ENCODE results near the gene RAB31.

RAB31 gene

DNA sequence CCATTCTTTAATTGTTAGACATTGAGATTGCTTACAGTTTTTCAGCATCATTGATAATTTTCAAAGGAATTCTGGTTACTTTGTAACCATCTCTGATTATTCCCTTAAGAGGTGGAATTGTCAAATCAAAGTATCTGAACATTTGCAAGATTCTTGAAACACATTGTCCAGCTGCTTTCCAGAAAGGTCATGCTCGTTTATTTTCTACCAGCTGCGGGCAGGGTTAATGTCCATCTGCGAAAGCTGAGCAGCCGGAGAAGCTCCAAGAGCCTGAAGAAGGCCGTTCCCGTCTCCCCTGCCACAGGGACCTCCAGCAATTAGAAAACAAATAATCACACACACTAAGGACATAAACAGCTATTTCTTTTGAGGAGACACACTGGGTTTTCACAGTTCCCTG is 101.6 kb downstream of the RAB31 start:
- DNase-seq (ENCODE audit: extremely low read depth, low read depth) = no peak
- TF ChIP-seq CTCF (IDR thresholded peaks at IDR 0.05; ENCODE audit: low read depth, low read length) = no peak

GRCh38 chr18:9810299-9810698 is 102.2 kb downstream of the RAB31 start:
- no peak for DNase-seq (ENCODE audit: extremely low read depth, low read depth)
- no peak for TF ChIP-seq CTCF (IDR thresholded peaks at IDR 0.05; ENCODE audit: low read depth, low read length)

- no peak for TF ChIP-seq CTCF (IDR thresholded peaks at IDR 0.05; ENCODE audit: low read depth, low read length)
- no peak for DNase-seq (ENCODE audit: extremely low read depth, low read depth)
Observed at GRCh38 chr18:9810994-9811705, 103.0 kb downstream of the RAB31 start.

DNA sequence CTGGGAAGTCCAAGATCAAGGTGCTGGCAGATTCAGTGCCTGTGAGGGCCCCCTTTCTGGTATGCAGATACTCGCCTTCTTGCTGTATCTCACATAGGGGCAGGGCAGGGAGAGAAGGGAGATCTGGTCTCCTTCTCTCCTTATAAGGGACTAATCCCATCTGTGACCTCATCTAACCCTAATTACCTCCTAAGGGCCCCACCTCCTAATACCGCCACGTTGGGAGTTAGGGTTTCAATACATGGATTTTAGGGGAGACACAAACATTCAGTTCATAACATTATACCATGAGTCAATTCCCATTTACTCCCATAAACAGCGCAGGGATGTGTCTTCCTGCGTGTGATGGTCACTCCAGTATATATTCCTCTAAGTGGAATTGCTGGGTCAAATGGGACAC is 103.9 kb downstream of the RAB31 start:
- TF ChIP-seq CTCF (IDR thresholded peaks at IDR 0.05; ENCODE audit: low read depth, low read length) = no peak
- no peak for DNase-seq (ENCODE audit: extremely low read depth, low read depth)

GRCh38 chr18:9814431-9814830 is 106.3 kb downstream of the RAB31 start:
- no peak for DNase-seq (ENCODE audit: extremely low read depth, low read depth)
- no peak for TF ChIP-seq CTCF (IDR thresholded peaks at IDR 0.05; ENCODE audit: low read depth, low read length)

- DNase-seq (ENCODE audit: extremely low read depth, low read depth) = no peak
- TF ChIP-seq CTCF (IDR thresholded peaks at IDR 0.05; ENCODE audit: low read depth, low read length) = no peak
Observed at GRCh38 chr18:9817286-9817685, 109.2 kb downstream of the RAB31 start.

DNA sequence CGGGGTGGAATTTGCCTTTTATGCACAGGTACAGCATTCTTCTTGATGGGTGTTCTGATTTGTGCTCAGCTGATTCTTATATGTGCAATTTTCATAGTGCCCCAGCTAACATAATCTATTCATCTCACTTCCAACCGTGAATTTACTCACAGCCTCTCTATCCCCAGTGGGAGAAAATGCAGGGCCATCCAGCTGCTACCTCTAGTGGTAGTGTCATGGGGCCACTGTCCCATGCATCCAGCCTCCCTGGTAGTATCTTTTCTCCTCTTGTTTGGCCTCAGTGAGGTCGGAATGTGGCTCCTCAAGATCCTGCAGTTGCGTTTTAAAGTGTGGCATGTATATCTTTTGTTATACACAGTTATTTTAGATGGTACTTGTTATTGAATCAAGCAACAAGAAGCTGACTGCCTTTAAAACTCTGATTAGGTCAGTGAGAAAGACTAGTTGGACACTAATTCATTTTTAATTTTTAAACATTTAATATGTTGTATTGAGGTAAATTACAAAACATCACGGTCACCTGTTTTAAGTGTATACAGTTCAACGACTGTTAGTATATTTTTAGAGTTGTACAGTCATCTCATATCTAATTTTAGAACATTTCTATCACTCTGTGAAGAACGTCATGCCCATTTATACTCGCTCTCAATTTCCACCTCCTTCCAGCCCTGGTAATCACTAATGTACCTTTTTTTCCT is 109.8 kb downstream of the RAB31 start:
- DNase-seq (ENCODE audit: extremely low read depth, low read depth) = no peak
- no peak for TF ChIP-seq CTCF (IDR thresholded peaks at IDR 0.05; ENCODE audit: low read depth, low read length)

Data from AG09319 (cell line).